WTC11 (cell line): Measurements from ENCODE around the gene RPL10.

ENCODE experiments used
- NR1H2 ChIP-seq: sonication (generic); formaldehyde crosslinking; IDR thresholded peaks from 2 replicates; pipeline ENCODE4 v1.9.0; 2021; ENCODE audit warnings: mild to moderate bottlenecking, moderate library complexity, missing genetic modification reagents
- ZBTB43 ChIP-seq: sonication (generic); formaldehyde crosslinking; IDR thresholded peaks from 2 replicates; pipeline ENCODE4 v1.8.1; 2023; ENCODE audit warnings: mild to moderate bottlenecking, missing genetic modification reagents
- TF ChIP-seq, protein P1 (sequence below): fragments of 200-600 bp; IDR thresholded peaks from 2 replicates; pipeline ENCODE4 v1.8.0; 2022; ENCODE audit warnings: antibody characterized with exemption

GRCh38 chrX:154351183-154352011 is 46.8 kb upstream of the RPL10 start:
- TF ChIP-seq, protein P1, sequence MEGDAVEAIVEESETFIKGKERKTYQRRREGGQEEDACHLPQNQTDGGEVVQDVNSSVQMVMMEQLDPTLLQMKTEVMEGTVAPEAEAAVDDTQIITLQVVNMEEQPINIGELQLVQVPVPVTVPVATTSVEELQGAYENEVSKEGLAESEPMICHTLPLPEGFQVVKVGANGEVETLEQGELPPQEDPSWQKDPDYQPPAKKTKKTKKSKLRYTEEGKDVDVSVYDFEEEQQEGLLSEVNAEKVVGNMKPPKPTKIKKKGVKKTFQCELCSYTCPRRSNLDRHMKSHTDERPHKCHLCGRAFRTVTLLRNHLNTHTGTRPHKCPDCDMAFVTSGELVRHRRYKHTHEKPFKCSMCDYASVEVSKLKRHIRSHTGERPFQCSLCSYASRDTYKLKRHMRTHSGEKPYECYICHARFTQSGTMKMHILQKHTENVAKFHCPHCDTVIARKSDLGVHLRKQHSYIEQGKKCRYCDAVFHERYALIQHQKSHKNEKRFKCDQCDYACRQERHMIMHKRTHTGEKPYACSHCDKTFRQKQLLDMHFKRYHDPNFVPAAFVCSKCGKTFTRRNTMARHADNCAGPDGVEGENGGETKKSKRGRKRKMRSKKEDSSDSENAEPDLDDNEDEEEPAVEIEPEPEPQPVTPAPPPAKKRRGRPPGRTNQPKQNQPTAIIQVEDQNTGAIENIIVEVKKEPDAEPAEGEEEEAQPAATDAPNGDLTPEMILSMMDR: no peak
- no peak for TF ChIP-seq ZBTB43 (CRISPR knock-in tag)
- no peak for TF ChIP-seq NR1H2
